Epidermal melanocyte (primary cell): ENCODE results near the gene UAP1L1.

Experiments used
- DNase-seq: peaks from one replicate; pipeline ENCODE4 v3.0.0; 2011; ENCODE audit warnings: low spot score; ENCODE audit not compliant: insufficient read length

The UAP1L1 gene

DNA sequence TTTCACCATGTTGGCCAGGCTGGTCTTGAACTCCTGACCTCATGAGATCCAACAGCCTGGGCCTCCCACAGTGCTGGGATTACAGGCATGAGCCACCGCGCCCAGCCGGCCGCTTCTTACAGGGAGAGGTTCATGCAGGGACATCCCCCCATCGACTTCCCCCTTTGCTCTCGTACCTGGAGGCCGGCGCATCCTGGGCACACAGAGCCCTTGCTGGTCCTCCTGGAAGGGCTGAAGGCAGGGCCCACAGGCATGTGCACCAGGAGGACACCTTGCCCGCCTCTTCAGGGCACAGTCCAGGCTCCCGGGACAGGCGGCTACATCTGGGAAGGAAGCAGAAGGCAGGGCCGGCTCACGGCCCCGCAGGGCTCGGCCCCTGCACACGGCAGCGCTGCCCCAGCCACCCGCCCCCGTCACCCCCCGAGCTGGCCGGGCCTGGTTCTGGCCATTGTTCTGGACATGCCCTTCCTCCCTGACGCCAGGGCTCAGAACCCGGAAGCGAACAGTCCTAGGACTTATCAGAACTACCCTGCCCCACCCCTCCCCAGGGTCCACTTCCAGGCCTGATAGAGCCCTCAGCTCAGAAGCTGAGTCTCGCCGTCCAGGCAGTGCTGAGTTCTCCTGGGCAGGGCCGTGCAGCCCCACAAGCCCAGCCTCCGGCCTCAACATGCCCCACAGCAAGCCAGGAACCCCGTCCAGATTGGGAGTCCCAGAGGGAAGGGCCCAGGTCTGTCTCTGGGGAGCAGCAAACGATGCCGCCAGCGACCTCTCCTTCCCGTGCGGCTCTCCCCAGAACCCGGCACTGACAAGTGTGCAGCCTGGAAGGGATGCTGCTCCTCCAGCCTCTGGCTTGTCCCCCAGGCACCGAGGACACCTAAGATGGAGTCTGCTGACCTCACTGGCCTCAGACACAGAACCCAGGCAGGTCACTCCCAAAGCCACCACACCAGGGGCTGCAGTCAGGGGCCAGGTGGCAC, 34.3 kb upstream of the UAP1L1 start:
- no peak for DNase-seq

DNA sequence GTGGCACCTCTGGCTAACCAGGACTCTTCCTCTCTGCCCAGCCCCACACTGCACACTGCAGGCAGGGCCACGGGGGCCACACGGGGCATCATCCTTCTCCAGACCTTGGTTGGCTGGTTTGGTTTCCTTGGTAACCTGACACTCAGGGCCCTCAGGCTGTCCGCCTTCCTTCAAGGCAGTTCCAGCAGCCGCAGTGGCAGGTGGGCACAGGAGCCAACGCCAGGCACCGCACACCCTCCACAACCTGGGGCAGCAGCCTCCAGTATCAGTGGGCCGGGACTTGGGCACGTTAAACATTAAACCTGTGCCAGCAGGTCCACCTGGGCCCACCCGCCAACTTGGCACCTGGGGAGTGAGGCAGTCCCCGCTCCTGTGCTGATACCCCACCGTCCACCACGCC, 33.3 kb upstream of the UAP1L1 start:
- DNase-seq, result no peak

GRCh38 chr9:137044502-137045177, 32.7 kb upstream of the UAP1L1 start:
- no peak for DNase-seq

- DNase-seq, result no peak
These were observed 31.8 kb upstream of the UAP1L1 start for GRCh38 chr9:137045294-137046087.

GRCh38 chr9:137046088-137046787, 31.1 kb upstream of the UAP1L1 start, which contains the start of gene NPDC1:
Gene NPDC1, minus strand, starts transcription at chr9:137046177. Its CDS starts 188 bp downstream, at chr9:137045989.
- DNase-seq, result peak; percentile 97

DNA sequence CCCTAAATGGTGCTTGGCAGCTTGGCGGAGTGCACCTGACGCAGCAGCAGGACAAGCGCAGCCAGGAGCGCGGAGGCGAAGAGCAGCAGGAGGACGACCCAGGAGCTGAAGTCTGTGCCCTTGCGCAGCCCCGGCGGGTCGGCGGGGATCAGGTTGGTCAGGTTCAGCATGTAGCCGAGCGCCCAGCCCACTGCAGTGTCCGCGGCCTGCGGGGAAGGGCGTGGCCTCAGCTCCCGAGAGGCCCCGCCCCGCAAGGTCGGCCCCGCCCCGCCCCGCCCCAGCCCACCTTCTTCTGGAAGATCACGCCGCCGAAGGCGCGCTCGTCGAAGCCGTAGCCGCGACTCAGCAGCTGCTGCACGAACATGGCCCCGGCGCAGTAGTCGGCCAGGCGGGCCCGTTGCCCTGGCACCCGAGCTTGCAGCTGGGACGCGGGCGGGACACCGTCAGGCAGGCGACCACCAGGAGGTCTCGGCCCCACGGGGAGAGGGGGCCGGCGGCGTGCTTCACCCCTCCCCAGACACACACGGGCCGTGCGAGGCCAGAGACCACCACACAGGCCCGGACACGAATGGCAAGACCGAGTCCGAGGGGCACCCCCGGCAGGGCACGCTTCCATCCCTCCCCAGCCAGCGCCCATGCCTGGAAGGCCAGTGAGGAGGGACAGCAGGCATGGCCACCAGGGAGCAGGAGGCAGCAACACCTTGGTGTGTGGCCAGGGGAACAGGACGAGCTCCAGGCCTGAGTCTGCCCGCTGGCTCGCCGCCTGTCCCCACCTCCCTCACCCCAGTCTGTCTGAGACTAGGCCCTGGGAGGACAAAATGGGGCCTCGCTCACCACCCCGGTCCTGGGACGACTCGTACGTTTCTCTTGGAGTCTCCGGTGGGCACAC, 28.4 kb upstream of the UAP1L1 start:
- no peak for DNase-seq

DNA sequence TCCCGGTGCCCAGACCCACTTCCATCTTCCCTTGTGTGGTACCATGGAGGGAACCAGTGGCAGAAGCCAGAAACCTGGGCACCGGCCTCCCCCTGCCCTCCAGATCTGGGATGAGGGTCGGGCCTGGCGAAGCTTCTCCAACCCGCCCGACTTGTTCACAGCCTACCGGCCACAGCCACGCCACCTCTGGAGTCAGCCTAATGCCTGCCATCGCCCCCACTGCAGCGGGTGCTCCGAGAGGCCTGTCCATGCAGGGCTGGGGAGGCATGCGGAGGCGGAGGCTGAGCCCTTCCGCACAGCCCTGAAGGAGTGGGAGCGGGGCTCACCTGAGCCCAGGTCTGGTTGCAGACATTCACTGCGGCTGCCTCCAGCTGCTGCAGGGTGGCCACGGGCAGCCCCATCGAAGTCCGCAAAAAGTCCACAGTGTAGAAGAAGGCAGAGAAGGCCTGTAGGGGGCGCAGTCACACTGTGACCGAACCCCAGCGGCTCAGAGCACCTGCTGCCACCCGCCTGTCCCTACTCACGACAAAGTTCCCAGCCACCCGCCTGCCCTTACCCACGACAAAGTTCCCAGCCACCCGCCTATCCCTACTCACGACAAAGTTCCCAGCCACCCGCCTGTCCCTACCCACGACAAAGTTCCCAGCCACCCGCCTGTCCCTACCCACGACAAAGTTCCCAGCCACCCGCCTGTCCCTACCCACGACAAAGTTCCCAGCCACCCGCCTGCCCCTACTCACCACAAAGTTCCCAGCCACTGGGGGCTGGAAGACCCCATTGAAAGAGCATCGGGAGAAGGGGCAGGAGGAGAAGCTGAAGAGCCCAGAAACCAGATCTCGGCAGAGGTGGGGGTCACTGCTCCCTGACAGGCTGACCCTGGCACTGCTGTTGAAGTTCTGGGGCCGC, 27.5 kb upstream of the UAP1L1 start:
- DNase-seq, result no peak

GRCh38 chr9:137050570-137050969, 26.7 kb upstream of the UAP1L1 start:
- no peak for DNase-seq

DNA sequence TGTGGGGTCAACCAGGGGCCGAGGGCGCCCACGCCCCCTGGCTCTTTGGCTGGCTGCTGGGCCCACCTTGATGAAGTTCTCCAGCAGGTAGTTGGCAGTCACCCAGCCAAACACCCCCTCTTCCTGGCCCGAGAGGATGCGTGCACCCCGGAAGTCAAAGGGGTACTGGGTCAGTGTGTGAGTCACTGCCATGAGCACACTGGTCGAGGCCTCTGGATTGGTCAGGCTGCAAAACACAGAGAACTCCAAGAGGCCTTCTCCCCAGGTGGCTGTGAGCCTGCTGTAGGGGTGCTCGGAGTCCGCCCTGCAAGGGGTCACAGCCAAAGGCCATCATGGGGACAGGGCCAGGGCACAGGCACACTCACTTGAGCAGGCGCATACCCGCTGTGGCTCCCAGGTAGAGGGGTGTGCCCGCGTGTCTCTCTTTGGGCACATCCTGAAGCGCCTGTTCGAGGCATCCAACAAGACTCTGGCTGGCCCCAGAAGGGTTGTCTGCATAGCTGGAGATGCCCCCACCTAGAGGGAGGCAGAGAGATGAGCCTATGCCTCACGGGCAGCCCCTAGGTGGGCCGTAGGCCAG, 26.1 kb upstream of the UAP1L1 start:
- DNase-seq, result no peak

DNA sequence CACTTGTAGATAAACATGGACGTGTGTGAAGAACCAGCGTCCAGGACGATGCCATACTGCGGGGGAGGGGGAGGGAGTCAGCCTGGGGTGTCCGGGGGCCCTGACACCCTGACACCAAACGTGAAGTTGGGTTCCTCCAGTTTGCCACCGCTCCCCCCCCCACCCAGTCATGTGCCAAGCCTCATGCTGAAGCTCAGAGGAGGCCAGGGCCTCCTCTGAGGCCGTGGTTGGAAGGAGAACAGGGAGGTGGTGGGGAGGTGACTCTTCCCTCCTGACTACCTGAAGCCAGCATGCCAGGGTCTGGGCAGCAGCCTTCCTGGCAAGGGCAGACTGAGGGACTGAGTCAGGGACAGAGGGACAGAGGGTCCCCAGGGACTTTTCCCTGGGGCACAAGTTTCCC, 25.0 kb upstream of the UAP1L1 start:
- DNase-seq, result no peak

GRCh38 chr9:137052998-137053943, 24.0 kb upstream of the UAP1L1 start:
- no peak for DNase-seq

DNA sequence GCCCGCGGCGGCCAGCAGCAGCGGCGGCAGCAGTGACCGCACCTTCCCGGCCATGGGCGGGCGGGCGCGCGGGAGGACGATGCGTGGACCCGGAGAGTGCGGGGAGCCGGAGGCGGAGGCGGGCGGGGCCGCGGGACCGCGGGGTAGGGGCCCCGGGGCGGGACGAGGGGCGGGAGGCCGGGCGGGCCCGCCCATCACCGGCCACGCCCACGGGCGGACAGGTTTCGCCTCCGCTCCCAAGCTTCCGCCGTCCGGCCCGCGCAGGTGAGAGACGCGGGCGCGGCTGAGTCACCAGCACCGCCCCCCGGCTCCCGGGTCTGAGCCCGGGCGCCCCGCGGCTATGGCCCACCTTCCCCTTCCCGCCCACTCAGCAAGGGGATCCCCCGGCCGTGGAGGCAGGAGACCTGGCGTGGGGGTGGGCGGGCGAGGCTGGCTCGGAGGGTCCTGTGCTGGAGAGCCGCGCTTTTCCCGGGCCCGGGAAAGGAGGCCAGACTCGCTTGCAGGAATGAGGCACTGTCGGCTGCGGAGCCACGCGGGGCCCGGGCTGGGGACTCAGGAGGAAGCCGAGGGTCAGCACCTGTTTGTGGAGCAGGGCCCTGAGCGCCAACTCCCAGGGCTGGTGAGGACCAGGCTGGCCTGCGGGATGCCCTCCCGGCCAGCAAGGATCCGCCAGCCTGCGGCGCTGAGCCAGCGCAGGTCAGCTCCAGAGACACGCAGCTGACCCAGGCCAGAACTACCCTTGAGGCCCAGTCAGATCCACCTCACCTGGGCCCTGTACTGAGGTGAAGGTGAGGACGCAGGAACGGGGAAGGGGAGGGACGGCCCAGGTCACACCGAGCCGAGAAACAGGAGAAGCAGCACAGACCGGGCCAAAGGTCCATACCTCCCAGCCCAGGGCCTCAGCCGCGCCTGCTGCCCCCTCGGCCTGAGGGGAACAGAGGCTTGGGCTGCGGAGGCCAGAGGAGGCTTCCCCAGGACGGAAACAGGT, 23.1 kb upstream of the UAP1L1 start, which contains the start of gene ENTPD2:
Gene ENTPD2 (minus strand): TSS at position 118 of the 988 bp plus-strand sequence. CDS start 64 bp downstream, at position 54.
- no peak for DNase-seq

GRCh38 chr9:137054932-137055384, 22.4 kb upstream of the UAP1L1 start:
- DNase-seq, result no peak

GRCh38 chr9:137055385-137056364, 21.6 kb upstream of the UAP1L1 start:
- DNase-seq, result peak; percentile 95
